ENCODE measurements around the gene LENG8.

Gene LENG8

GRCh38 chr19:54428323-54429175 lies 20.4 kb upstream of the LENG8 start:
- no peak for DNase-seq (ENCODE audit: low spot score)
- in situ Hi-C loops (cut with MboI; ENCODE audit: low pct_unique_long_range_greater_than_20kb, low sequenced_read_pairs, unreplicated experiment), result no loop called here
- no peak for TF ChIP-seq CTCF (IDR thresholded peaks at IDR 0.05; ENCODE audit: extremely low read depth, insufficient read depth, missing control alignments)

GRCh38 chr19:54429176-54429495 lies 19.9 kb upstream of the LENG8 start:
- DNase-seq (ENCODE audit: low spot score), result no peak
- in situ Hi-C loops (cut with MboI; ENCODE audit: low pct_unique_long_range_greater_than_20kb, low sequenced_read_pairs, unreplicated experiment), result no loop called here
- no peak for TF ChIP-seq CTCF (IDR thresholded peaks at IDR 0.05; ENCODE audit: extremely low read depth, insufficient read depth, missing control alignments)

- no peak for TF ChIP-seq CTCF (IDR thresholded peaks at IDR 0.05; ENCODE audit: extremely low read depth, insufficient read depth, missing control alignments)
- in situ Hi-C loops (cut with MboI; ENCODE audit: low pct_unique_long_range_greater_than_20kb, low sequenced_read_pairs, unreplicated experiment), result no loop called here
- no peak for DNase-seq (ENCODE audit: low spot score)
Observed at GRCh38 chr19:54429545-54430227, 19.3 kb upstream of the LENG8 start.

- no peak for TF ChIP-seq CTCF (IDR thresholded peaks at IDR 0.05; ENCODE audit: extremely low read depth, insufficient read depth, missing control alignments)
- in situ Hi-C loops (cut with MboI; ENCODE audit: low pct_unique_long_range_greater_than_20kb, low sequenced_read_pairs, unreplicated experiment), result no loop called here
- DNase-seq (ENCODE audit: low spot score), result peak; percentile 82
Observed at GRCh38 chr19:54430306-54431254, 18.4 kb upstream of the LENG8 start.

- DNase-seq (ENCODE audit: low spot score), result no peak
- TF ChIP-seq CTCF (IDR thresholded peaks at IDR 0.05; ENCODE audit: extremely low read depth, insufficient read depth, missing control alignments), result no peak
- in situ Hi-C loops (cut with MboI; ENCODE audit: low pct_unique_long_range_greater_than_20kb, low sequenced_read_pairs, unreplicated experiment), result no loop called here
Observed at GRCh38 chr19:54431255-54431838, 17.7 kb upstream of the LENG8 start.

Measured in GM13977 (cell line).